GM20431 (cell line): ENCODE results near the gene SLC10A7.

Source experiments
- in situ Hi-C: fragments of 300-500 bp; cut with MseI, MboI; formaldehyde crosslinking; loops from one replicate; pipeline ENCODE4 v1.15.0; 2020; ENCODE audit warnings: low sequenced_read_pairs; ENCODE audit not compliant: unreplicated experiment

Gene SLC10A7

DNA sequence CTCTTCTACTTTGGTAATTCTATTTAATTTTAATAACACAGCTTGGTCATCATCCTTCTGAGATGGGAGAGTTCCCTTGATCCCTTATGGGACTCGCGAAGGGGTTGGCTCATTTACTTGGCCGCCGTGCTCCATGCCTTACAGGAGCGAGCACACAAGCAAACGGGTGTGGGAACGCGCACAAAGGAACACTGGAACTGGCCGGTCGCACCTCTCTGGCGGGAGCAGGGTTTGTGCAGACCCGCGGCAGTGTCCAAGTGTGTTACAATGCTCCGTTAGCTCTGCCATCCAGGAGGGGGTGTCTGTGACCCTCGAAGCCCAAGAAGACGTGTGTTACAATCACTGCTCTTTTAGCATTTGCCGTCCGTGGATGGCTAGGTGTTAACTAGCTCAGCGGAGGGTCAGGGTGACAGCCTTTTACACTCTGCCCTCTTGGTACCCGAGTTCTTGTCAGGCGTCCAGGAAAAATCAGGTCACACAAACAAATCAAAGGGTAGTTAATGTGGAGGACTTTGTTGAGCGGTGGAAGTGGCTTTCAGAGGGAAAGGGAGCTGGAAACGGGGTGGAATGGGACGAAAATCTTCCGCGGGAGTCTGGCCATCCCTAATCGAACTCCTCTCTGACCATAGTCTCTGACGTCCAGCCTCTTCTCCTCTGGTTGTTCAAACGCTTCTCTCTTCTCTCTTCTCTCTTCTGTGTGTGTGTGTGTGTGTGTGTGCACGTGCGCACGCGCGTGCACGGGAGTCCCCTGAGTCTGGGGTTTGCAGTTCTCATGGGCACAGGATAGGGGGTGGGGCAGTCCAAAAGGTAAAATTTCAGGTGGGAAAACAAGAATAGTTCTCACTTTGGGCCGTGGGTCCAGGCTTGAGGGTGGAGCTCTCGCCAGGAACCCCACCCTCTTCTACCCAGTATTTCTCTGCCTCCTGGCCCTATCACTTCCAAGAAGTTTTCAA is 76.3 kb downstream of the SLC10A7 start:
- in situ Hi-C loops, result no loop called here

DNA sequence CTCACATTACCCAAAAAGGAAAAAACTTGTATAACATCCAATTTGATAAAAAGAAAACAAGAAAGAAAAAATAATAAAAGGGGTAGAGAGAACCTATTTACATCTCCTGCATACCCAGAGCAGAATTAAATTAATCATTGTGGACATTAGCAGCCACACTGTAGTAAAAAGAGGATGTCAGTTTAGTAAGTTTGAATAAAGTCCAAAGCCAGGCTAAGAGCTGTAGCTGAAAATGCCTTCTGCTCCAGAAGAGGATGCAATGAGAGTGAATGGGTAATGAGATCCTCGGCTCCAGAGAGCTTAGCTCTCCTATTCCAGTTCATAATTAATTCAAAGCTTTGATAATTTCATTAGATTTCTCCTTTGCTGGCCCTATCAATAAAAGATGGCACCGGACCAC is 78.2 kb downstream of the SLC10A7 start:
- in situ Hi-C loops, result no loop called here

DNA sequence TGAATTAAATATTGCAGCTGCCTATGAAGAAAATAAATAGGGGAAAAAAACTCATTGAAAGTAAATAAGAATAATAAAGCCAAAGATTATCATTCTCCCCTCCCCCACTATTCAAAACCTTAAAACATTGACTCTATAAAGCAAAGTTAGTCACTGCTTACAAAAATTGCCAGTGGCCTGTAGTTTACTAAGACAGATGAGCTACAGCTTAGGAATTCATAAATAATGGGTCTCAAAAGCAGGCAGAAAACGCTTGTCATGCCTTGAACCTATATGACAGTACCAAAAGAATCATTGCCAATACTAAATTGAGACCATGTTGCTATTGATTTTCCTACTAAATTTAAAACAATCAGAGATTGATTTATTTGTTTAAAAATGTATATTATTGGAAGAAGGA is 78.9 kb downstream of the SLC10A7 start:
- in situ Hi-C loops, result no loop called here

DNA sequence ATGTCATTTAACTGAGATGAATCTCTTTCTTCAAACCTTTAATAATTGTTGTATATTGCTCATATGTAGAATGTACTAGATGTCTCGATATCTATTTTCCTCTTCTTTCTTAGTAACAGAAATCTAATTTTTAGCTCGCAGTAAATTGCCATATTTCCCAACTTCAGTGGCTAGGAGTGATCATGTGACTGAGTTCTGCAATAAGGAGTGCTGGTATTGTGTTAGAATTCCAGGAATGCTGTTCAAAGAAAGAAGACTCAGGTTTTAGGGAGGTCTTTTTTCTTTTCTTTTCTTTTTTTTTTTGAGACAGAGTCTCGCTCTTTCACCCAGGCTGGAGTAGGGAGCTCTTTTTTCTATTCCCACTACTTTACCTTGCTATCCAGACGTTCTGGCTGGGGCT is 81.7 kb downstream of the SLC10A7 start:
- in situ Hi-C loops, result no loop called here

DNA sequence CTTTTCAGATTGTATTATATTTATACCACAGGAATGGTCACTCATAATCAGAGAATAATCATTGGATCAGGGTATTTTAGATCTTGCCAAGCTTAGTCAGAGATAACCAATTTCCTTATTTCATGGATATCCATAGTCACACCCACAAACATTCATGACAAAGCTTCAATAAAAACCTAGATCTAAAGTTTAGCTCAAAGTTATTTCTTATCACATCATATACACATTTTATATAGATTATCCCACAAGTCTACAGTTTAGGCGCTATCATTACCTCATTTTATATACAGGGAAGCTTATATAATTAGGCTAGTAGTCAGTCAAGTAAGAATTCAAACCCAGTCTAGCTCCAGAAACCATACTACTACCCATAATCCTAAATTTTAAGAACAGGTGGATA is 82.3 kb downstream of the SLC10A7 start:
- in situ Hi-C loops, result no loop called here

DNA sequence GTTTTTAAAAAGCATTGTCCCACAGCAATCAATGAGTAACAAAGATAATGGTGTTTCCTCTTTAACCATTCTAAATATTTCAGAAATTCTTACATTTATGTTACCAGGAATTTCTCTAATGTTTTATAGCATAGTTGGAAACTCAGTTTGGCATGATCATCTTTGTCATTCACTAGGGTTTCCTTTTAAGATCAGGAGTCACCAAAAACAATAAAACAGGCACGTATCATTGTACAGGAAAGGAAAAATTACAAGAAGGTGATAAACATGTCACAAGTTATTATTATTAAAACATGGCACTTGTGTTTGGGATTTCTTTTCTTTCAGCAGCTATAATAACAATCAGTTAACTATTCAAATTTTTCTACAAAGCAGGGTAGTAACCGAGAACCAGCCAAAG is 84.0 kb downstream of the SLC10A7 start:
- in situ Hi-C loops, result no loop called here

DNA sequence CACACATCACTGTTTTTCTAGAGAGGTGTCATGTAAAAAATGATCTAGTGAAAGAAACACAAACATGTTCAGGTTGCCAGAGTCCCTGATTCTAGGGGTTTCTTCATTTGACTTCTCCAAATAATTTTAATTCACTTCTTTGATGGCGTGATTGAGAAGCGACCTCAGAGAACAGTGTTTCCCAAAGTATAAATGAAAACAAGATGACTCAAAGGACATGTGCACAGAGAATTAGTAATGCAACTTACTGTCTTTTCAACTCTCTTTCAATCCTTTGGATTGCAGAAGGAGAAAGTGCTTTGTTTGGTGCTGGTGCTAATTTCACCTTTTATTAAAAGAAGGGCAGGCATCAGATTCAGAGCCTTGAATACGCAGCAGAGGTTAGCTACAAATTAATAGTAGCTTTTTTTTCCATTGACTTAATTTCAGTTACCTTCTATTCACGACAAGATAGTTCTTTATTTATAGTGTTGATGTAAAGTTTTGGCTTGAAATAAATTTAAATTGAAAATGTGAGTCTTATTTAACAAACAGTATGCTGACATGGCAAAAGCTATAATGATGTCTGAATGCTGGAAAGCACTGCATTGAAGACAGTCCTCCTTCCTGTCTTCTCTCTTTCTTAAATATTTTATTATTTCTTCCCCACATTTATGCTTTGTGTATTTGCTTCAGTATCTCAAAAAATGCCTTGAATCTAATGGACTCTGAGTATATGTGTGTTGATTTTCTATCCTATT is 85.1 kb downstream of the SLC10A7 start:
- in situ Hi-C loops, result no loop called here

DNA sequence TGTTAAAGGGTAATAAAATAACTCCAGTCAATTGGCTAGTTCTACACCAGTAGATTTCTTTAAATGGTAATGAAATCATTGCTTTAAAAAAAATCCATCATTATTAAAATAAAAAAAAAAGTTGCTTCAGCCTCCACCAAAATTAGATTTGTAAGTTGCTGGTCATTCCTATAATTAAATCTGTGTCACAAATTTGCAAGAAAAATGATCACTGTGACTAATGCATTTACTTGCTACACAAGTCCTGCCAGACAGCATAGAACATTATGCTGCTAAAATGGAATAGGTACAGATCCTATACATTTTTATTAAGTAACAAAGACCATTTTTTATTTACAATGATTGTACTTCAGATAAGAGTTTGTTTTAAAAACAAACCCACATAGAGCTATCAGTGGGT is 85.8 kb downstream of the SLC10A7 start:
- in situ Hi-C loops, result no loop called here

DNA sequence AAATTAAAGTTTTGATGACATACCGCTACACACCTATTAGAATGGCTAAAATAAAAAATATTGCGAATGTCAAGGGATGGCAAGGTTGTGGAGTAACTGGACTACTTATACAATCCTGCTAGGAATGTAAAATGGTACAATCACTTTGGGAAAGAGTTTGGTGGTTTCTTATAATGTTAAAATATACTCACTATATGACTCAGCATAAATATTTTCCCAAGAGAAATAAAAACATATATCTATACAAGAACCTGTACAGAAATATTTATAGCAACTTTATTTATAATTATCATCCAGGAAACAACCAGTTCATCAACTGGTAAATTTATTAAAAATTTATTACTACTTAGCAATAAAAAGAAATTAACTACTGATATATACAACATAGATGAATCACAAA is 89.7 kb downstream of the SLC10A7 start:
- in situ Hi-C loops, result no loop called here

DNA sequence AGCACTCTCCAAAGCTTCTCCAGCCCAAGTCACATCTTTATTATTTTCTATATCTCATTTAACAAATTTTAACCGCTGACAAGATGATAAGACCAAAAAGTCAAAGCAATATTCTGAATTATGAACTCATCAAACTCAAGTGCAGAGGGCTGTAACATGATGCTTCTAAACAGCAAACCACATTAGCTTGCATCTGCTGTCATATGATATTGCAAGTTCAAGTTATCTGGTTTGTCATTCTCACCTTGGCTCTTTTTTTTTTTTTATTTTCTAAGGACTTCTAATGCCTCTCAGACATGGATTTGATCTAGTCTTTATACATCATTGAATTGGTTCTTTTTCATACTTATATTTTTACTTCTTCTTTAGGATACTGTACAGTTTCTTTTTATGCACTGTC is 93.4 kb downstream of the SLC10A7 start:
- in situ Hi-C loops, result no loop called here

DNA sequence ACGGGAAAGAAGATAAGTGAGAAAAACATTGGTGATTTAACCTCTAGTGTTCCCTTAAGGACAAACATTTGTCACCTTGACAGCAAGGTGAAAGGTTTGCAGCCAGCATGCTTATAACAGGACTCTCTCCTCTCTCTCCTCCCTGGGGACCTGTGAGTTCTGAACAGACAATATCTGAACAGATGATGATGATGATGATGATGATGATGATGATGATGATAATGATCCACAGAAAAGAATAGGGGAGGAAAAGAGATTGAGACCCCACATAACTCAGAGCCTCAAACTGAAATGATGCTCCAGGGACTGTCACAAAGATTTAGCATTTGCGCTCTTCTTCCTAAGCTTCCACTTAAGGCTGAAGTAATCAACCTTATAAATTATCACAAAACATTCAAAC is 103.9 kb downstream of the SLC10A7 start:
- in situ Hi-C loops, result no loop called here

DNA sequence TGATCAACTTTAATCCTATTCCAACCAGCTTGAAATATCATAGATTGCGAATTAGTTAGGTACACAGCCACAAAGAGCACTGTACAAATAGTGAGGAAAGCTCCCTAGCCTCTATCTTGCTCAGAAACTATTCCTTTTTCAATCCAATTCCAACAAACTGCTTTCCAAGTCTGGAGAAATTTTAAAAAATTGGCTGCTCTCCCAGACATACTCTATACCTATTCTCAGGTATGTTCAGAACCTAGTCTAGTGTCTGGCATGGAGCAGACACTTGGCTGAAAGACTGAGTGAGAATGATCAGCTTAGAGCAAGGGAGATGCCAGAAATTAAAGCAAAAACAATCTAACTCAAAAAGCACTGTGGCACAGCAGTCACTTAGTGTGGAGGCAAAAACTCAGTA is 105.9 kb downstream of the SLC10A7 start:
- in situ Hi-C loops, result no loop called here

DNA sequence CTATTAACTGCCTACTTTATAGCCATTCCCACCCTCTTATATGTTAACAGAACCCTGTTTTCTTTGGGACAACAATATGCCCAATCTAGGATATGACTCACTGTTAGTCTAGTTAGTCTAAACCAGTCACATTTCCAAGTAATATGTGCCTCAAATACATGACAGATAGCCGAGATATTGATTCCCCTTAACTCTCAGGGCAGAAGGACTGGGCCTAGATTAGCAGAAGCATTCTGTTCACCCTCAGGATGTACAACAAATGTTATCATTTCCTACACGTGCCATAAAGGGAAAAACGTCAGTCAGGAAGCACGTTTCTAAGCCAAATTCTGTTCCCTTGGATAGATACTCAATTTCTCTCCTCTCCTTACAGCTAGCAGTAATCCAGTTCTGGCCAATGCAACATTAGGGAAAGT is 114.1 kb downstream of the SLC10A7 start:
- in situ Hi-C loops, result no loop called here

DNA sequence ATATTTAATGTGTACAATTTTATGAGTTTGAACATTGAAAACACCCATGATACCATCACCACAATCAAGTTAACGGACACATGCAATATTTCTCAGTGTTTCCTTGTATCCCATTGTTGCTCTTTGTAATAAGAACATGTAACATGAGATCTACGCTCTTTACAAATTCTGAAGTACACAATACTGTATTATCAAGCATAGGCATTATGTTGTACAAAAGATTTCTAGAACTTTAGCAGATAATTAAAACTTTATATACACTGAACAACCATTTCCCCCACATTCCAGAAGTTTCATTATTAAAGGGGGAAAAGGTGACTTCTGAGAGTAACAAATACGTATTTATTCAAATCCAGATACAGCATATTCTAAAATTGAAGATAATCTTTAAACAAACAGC is 114.5 kb downstream of the SLC10A7 start:
- in situ Hi-C loops, result no loop called here

DNA sequence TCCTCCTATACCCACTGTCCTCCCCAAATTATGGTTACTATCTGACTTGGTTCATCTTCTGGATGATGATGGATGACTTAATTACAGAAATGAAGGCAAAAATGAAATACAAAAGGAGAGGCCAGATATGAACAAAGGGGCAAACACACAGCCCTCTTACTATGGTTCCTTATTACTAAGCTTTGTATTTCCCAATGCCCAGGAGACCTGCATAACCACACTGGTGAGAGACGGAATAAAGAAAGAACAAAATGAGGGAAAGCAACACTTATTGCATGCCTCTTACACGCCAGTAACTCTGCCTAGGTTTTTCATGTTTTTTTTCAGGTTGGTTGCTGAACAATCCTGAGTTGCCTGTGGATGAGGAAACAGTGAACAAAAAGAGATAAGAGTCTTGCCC is 120.5 kb downstream of the SLC10A7 start:
- in situ Hi-C loops, result no loop called here

DNA sequence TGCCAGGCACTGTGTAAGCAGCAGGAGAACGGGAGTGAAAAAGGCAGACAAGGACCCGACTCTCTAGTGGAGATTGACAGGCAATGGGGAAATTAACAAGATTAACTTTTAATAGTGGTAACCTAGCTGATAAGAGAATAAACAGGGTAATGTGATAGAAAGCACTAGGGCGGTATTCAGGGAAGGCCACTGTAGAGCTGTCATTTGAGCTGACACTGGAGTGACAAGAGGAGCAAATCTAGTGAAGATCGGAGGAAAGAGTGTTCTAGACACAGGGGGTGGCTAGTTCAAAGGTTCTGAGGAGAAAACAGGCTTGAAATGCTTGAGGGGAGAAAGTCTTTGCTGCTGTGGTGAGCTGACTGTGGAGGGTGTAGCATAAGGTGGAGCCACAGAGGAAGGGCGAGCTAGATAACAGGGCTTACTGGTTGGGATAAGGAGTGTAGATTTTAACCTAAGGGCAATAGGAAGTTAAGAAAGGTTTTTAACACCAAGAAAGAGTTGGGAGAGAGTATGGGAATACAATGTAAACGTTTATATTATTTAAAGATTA is 122.8 kb downstream of the SLC10A7 start:
- in situ Hi-C loops, result no loop called here

DNA sequence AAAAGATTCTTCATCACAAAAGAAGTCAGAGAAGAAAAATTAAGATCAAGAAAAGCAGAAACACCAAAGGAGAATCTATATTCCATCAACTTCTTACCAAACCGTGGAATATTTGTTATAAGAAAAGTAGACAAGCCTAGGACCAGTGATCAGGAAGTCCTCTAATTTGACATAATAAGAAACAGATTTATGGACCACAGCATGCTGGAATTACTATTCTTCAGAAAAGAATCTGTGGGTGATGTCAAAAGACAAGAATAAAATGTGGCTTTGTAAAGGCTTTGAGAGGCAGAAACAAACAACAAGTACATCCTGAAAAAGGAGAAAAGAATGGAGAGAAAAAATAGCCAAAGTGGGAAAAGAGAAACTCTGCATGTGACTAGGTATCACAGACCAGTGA is 123.3 kb downstream of the SLC10A7 start:
- in situ Hi-C loops, result no loop called here

DNA sequence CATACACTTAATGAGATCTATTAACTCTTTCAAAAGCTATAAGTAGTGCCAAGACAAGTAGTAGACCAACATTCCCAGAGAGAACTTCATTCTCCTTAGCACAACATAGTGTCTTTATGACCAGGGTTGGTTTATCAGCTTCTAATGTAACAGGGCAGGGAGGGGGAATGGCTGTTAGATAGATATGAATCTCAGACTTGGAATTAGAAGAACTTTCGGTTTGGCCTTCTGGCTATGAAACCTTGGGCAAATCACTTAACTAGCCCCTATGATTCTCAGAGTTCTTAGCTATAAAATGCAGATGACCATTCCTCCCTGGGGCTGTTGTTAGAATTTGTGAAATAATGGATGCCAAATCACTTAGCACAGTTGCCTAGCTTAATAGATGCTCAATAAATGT is 132.2 kb downstream of the SLC10A7 start:
- in situ Hi-C loops, result no loop called here

DNA sequence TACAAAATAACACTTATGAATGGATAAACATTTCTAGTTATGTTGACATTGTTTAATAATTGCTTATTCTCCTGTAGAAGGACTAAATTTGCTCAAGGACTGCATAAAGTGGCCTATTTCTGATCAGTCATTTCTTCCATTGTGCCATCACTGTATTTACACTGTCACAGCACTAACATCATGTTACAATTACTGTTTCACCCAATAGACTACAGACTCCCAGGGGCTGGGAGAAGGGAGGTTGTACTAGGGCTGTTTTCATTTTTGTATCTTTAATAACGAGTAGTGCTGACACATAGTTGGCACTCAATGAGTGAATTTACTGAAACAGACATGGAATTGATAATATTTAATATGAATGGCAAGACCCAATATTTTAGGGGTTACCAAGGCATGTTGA is 139.5 kb downstream of the SLC10A7 start:
- in situ Hi-C loops, result no loop called here

DNA sequence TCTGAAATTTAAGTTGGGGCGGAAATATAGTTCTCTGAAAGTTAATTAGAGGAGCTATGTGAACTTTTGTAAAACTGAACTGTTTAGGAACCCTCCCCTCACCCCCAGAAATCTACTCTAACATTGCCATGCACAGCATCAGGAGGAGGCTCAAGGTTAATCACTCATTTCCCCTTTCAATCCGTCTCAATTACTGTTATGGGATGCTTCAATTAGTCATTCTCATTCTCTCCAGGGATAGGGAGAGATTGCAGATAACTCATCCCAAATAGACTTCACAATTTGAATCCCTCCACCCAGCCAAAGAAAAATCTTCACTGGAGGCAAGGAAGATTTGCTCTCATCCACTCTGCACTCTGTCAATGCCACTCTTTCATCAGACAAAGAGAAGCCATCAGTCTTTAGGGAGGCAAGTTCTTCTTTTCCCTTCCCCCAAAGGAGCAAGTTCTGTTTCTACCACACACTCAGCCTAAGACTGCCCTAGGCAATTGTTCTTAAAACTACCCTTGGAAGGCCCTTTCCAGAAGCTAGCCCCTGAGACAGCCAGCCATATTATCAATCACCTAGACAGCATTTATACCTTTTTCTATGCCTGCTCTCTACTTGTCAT is 140.4 kb downstream of the SLC10A7 start:
- in situ Hi-C loops, result no loop called here

DNA sequence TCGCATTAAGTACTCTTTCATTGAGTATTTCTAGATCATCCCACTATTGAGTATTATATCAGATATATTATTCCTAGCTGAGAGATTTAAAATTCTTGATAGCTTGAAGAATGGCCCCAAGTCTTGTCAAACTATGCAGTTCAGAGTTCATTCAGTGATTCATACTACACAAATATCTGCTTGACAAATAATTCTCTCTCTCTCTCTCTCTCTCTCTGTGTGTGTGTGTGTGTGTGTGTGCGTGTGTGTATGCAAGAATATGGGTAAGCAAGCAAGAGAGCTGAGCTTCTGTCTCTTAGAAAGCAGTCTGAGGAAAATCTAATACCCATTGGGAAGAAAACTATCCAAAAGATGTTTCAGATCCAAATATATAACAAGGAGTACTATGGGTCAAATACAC is 142.0 kb downstream of the SLC10A7 start:
- in situ Hi-C loops, result no loop called here
